Measurements from ENCODE around the gene ABCC4. TPM values are rescaled to one million over a fixed set of nuclear protein-coding genes. Genes with fewer than 3 reads are reported as not detected.

ABCC4 gene
- polyA plus RNA-seq, 1 donor from 2014 or later, result 2.4 TPM

GRCh38 chr13:95301968-95302393, 730 bp upstream of the ABCC4 start:
- Histone ChIP-seq H3K4me3 (ENCODE audit: low read length) (peak overlapping the region; percentile 91), H3K27ac (ENCODE audit: low read length) (no peak overlapping the region), H3K9me3 (ENCODE audit: low read length) (no peaks in the 10 kb centered on the region), H2AFZ (ENCODE audit: low read depth, low read length) (no peak overlapping the region), H3K79me2 (replicated peaks; ENCODE audit: insufficient read depth, low read length) (no peaks in the 10 kb centered on the region), H3K9ac (ENCODE audit: low read length) (peak overlapping the region; percentile 60), H3K27me3 (ENCODE audit: insufficient read depth, low read depth, low read length) (no peaks in the 10 kb centered on the region), H4K20me1 (ENCODE audit: insufficient read depth) (no peaks in the 10 kb centered on the region), H3K9me2 (ENCODE audit: insufficient read depth, low read length) (no peaks in the 10 kb centered on the region), H3K36me3 (ENCODE audit: insufficient read depth, low read length) (no peaks in the 10 kb centered on the region), H3K4me2 (ENCODE audit: low read length) (peak overlapping the region; percentile 40), H3F3A (ENCODE audit: insufficient read depth, low read length, poor library complexity, severe bottlenecking) (peaks cover 2% of the 10 kb centered on the region)
- TF ChIP-seq EP300 (conservative IDR thresholded peaks at IDR 0.05; ENCODE audit: poor library complexity, severe bottlenecking) (no peak), MXI1 (conservative IDR thresholded peaks at IDR 0.05; ENCODE audit: poor library complexity, severe bottlenecking) (no peak), POLR2AphosphoS5 (IDR thresholded peaks at IDR 0.05) (no peak), CTCF (IDR thresholded peaks at IDR 0.05; ENCODE audit: poor library complexity, severe bottlenecking) (no peak), TAF1 (IDR thresholded peaks at IDR 0.05; ENCODE audit: low read depth) (no peak), RAD21 (conservative IDR thresholded peaks at IDR 0.05) (no peak), EZH2 (IDR thresholded peaks at IDR 0.05; ENCODE audit: borderline replicate concordance, insufficient read depth, low read length, poor library complexity, severe bottlenecking) (no peak), REST (IDR thresholded peaks at IDR 0.05; ENCODE audit: borderline replicate concordance) (no peak)

- TF ChIP-seq EP300 (conservative IDR thresholded peaks at IDR 0.05; ENCODE audit: poor library complexity, severe bottlenecking) (no peak), SMC3 (conservative IDR thresholded peaks at IDR 0.05; ENCODE audit: poor library complexity) (no peak), POLR2AphosphoS5 (IDR thresholded peaks at IDR 0.05) (no peak), CTCF (IDR thresholded peaks at IDR 0.05; ENCODE audit: poor library complexity, severe bottlenecking) (no peak), RAD21 (conservative IDR thresholded peaks at IDR 0.05) (no peak), REST (IDR thresholded peaks at IDR 0.05; ENCODE audit: borderline replicate concordance) (no peak), EZH2 (IDR thresholded peaks at IDR 0.05; ENCODE audit: borderline replicate concordance, insufficient read depth, low read length, poor library complexity, severe bottlenecking) (no peak)
- no peaks in the 10 kb centered on the region for H3K79me2 ChIP-seq (replicated peaks; ENCODE audit: insufficient read depth, low read length)
- no peaks in the 10 kb centered on the region for H3K27me3 ChIP-seq (ENCODE audit: insufficient read depth, low read depth, low read length)
- peak overlapping the region; percentile 25 for H3K4me2 ChIP-seq (ENCODE audit: low read length)
- no peaks in the 10 kb centered on the region for H3K9me2 ChIP-seq (ENCODE audit: insufficient read depth, low read length)
- H3K4me3 ChIP-seq (ENCODE audit: low read length), result peak overlapping the region; percentile 91
- H3F3A ChIP-seq (ENCODE audit: insufficient read depth, low read length, poor library complexity, severe bottlenecking), result peaks cover 2% of the 10 kb centered on the region
- no peak overlapping the region for H3K27ac ChIP-seq (ENCODE audit: low read length)
- peak overlapping the region; percentile 65 for H2AFZ ChIP-seq (ENCODE audit: low read depth, low read length)
- peak overlapping the region; percentile 60 for H3K9ac ChIP-seq (ENCODE audit: low read length)
- no peaks in the 10 kb centered on the region for H3K9me3 ChIP-seq (ENCODE audit: low read length)
- no peaks in the 10 kb centered on the region for H4K20me1 ChIP-seq (ENCODE audit: insufficient read depth)
- no peaks in the 10 kb centered on the region for H3K36me3 ChIP-seq (ENCODE audit: insufficient read depth, low read length)
These were observed 547 bp downstream of the ABCC4 start for GRCh38 chr13:95300625-95301182.

Data from neural cell (in vitro differentiated cells).